HG02943 (cell line): Measurements from ENCODE around the gene NUP210.

Experiments used
- ATAC-seq: cut with Tn5 transposase; IDR thresholded peaks from one replicate; pipeline ENCODE4 v1.9.1; 2021; ENCODE audit warnings: mild to moderate bottlenecking, low read depth, moderate library complexity; ENCODE audit not compliant: unreplicated experiment

The NUP210 gene

DNA sequence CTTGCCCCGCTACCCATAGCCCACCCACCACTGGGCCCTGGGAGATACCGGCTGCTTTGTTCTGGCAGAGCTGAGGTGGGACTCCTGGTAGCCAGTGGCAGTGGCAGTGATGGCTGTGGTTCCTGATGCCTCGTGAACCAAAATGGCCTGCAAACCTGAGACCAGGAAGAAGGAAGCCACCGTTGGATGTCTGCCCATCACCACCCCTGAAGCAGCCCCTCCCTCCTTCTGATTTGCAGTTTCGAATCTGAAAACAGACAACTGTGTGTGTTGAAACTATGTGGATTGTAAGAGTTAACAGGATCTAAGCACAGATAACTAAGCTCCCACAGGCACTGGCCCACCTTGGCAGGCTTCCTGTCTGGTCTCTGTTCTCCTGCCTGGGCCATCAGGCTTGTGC, 66.6 kb downstream of the NUP210 start:
- no peak for ATAC-seq

DNA sequence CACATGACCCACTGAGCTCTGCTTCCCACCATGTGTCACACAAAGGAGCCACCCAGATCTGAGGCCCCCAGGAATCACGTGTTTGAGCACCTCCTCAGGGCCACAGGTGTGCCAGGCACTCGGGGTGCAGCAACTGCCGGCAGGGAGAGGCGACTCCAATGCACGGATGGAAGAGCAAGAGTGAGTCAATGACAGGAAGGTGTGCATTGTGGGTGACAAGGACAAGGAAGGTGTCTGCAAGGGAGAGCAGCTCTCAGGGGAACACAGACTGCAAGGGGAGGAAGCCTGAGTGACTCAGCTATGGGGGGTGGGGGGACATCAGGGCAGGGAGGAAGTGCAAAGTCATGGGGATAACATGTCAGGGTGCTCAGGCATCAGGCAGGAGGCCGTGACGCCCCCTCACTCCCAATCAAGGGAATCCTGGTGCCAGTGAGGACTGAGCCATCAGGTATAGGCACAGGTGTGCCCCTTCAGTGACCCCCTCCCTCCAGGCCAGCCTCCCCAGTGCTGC, 67.4 kb downstream of the NUP210 start:
- ATAC-seq: no peak

DNA sequence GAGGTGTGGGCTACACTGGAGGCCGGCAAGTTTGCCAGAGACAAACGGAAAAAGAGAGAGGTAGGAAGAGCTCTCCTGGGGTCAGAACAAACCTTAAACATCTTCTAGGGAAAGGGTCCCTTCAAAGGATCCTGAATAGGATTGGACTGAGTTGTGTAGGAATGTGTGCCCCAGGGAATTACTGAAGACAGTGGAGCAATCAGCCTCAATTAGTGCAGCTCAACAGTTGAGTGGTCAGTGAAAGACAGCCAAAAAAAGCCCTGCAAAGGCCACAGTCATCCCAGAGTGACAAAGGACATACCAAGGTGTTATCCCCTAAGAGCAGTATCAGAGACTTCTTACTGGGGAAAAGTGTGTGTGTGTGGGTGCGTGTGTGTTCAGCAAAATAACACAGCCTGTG, 70.3 kb downstream of the NUP210 start:
- ATAC-seq: no peak

DNA sequence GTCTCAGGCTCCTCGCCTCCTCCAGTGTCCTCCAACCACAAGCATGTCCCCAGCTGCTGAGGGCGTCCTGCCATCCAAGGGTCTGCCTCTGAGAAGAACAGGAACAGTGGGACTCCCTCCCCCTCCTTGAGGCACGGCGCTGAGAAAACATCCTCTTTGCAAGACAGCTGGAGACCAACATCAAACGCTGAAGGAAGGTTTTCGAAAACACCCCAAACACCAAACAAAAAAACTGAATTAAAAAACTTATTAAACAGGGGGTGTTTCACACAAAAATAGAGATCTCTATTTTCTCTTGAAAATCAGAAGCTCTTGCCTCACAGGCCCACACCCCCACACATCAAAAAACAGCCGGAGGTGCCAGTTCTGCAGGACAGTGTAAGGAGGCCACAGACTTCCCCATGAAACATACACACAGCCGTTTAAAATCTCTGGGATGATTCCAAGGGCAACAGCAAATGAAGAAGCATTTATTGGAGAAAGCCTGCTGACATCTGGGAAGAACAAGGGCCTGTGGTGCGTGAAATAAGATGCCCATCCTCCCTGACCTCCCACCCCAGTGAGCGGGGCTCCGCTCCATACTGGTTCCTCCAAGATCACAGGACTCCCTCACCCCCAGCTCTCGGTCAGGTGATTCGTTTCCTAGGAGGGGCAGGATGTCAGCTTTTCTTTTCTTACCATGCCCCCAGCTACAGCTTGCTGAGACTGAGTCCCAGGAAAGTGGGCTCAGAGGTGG, 71.3 kb downstream of the NUP210 start:
- no peak for ATAC-seq

DNA sequence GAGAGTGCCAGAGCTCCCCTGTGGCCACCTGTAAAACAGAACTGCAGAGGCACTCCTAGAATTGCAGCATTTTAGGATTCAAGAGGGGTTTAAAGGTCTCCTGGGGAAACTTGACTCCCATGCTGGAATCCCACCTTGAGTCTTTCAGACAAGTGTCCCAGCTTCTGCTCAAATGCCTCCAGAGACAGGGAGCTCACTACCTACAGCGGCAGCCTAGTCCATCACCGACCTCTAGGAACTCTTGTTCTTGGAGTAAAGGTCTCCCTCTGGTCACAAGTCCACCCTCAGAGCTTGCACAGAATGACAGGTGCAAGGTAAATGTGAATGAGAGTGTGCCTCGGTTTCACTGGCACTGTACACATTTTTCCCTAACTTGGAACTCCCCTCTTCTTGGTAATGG, 72.0 kb downstream of the NUP210 start:
- no peak for ATAC-seq

DNA sequence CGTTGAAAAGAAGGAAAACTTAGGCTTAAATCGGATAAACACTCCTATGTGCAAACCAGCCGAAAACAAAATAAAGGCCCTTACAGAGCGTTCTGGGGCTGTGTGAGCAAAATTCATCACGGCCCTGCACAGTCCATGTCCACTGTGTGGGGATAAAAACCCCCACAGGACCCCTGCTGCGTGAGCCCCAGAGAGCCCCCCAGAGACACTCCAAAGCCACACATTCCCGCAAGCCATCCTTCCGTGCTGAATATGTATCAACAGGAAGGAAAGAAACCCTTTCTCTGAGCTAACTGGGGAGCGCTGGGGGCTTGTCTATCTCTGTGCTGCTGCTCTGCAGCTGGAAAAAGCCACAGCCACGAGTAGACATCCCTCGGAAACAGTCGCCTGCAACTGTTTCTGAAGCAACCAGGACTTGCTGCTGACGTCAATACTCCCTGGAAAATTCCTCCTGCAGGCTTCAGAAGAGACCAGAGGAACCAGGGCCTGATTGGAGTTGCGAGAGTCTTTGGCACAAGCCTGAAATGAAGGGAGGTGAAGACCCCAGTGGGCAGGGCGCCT, 72.7 kb downstream of the NUP210 start:
- ATAC-seq: no peak

DNA sequence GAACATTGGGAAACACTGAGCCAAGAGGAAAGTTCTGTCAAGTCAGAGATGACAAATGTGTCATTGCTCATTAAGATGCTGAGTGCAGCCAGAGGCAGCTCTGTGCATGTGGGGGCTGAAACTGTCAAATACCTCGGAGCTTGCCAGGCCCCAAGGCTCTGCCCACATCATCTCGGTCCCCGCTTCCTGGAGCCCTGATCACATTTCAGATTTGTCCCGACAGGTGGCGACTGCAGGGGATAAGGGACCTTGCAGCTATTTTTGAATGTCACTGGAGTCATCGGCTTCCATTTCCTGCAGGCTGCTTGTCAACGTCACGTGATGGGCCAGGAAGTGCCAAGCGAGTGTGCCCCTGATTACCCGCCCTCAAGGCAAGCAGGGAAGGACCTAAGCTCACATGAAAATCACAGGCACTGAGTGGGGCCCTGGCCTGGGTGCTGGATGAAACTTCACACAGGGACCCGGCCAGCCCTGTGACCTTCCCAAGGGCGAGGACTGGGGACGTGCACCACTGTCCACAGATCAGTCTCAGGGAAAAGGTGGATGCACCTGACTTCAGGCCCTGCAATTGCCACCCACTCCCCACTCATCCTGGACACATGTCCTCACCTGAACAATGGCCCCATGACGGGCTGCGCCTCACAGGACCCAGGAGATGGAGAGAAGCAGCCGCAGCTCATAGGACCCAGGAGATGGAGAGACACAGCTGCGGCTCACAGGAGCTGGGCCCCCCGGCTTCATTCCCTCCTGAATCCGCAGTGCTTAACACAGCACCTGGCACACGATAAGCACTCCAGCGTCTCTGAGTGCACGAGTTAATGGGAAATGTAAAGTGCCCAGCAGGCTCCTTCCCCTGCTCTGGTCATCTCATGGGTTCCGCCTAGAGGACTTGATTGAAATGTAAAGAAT, 73.4 kb downstream of the NUP210 start:
- ATAC-seq: no peak

DNA sequence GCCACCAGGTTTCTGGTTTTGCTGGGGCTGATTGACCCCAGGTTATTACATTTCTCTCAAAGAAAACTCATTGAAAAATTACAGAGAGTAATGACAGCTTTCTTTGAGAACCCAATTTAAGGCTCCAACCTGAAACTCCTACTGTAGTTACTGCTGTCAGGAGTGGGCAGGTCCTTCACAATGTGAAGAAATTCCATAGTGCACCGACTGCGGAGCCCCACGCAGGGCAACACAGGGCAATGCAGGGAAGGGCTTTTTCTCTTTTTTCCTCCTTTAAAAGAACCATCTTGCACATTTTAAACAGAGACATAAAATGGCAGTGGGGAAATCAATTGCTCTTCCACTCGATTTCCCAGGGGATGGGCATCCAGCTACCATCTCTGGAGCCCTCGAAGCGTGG, 74.3 kb downstream of the NUP210 start:
- ATAC-seq: no peak

DNA sequence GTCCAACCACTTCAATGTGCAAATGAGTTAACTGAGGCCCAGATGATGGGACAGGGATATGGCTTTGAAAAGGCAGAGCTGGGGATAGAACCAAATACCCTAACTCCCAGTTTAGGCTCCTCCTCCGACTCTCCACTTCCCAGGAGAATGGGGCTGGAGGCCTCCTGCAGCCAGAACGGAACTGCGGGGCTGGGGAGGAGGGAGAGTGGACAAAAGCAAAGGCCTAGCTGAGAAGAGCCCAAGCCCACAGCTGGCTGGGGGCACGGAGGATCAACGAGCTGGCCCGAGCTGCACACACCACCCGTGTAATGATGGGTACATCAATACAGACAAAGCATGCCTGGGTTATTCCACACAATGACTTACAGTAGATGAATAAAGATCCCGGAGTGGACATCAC, 74.8 kb downstream of the NUP210 start:
- no peak for ATAC-seq

DNA sequence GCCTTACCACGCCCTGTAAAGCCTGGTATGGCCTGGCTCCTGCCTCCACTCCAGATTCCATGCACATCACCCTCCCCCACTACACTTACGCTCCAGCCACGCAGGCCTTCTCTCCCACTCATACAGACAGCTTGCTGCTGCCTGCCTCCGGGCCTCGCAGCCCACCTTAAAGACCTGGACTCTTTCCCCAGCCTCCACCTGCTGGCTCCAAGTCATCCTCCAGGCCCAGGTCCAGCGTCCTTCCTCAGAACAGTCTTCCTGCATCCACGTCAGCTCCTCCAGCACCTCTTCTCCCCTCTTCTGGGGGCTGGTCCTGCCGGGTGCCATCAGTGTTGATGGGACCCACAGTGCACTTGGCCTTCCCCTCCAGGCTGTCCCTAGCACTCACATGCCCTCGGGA, 75.5 kb downstream of the NUP210 start:
- no peak for ATAC-seq

DNA sequence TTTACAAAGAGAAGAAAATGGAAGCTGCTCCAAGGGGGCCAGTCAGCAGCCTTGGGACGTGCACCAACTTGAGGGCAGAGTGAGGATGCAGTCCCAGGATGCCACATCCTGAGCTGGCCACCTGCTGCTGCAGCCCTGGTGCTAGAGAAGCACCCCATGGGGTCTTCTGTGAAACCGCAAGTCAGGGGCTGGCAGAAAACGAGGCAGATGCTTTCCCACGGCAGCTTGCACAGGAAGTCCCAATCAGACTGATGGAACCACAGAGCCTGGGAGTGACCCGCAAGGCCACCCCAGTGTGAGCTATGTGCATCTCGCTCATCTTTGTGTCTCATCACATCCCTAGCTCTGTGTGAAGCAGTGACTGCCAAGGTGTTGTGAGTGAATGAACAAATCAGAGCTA, 76.5 kb downstream of the NUP210 start:
- ATAC-seq: no peak

DNA sequence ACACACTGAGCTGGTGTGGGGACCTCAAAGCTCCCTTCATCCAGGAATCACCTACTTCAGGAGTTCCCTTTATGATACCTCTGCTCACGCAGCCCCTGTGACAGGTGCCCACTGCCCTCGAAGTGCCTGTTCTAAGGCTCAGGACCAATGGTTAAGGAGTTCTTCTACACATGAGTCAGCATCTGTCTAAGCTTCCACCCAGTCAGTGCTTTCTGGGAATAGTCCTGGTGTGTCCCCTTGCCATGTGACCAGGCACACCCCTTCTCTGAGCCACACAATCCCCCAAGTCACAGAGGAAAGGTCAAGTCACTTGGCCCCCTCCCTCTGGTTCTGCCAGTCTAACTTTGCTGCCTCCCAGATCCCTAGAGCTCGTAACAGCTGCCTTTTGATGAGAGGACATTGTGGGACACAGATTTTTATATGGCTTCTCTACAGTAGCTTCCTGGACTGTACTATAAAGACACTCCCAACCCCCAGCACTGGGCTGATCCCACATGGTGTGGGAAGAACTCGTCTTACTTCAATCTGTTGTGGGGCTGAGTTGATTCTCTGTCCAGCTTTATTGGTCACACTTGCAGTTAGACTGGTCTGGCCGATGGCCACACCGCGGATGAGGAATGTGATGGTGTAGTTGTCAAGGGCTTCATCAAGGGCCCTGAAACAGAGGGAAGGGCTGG, 78.8 kb downstream of the NUP210 start:
- ATAC-seq: no peak

DNA sequence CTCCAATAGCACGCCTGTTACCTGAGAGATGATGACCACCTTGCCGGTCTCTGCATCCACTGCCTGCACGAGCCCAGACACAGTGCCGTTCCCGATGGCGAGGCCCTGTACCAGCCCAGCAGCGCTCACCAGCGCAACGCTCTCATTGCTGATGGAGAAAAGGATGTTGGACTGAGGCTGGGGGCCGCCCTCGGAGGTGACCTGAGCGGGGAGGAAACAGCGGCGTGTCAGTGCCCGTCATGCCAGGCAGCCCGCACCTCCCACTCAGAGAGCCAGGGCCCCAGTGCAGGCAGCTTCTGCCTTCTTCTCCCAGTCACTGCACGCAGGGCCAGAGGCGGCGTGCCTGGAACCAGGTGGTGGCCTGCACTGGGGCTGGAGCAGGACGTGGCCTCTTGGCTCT, 80.3 kb downstream of the NUP210 start:
- no peak for ATAC-seq

DNA sequence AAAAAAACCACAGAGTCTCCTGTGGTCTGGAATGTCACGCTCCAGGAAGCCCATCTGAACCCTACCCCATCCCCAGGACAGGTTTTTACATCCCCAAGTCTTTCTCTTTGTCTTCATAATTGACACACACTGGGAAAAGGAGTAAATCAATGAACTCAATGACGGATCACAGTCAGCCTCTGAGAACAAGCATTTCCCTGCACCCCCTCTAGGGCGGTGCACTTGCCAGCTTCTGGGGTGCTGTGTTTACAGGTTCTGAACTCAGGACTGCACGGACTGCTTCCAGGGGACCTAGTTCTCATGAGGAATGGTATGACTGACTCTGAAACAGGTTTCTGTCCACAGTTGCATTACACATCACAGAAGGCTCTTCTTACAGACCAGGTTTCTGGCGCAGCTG, 81.1 kb downstream of the NUP210 start:
- no peak for ATAC-seq

DNA sequence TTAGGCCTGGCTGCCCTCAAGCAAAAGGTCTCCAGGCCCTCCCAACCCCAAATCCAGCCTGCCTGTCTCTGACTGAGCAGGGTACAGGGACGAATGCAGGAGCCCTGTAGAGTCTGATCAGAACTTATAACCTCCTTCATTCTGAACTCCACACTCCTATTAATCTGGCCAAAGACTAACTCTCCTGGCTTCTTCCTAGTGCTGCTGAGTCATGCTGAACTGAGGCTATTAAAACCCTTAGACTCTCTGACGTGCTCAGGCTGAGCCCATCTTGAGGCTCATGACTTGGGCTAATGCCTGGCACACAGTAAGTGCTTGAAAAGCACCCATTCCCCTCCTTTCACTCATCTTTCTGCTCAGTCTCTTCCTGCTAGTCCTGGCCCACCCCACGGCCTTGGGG, 81.9 kb downstream of the NUP210 start:
- no peak for ATAC-seq

DNA sequence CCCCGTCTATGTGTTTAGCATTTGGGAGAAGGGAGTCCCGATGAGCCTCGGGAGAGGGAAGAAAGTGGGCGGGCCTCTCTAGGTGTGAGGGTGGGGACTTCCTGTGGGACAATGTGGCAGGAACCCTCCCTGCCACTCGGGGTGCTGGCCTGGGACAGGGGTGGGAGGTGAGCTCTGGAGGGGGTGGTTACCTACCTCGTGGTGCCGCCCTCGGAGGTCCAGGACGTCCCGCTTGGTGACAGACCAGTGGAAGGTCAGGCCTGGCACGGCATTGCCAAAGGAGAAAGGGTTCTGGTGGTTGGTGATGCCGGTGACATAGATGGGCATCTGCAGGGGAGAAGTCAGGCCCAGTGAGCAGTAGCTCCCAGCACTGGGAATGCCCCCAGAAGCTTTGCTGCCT, 83.5 kb downstream of the NUP210 start:
- no peak for ATAC-seq

DNA sequence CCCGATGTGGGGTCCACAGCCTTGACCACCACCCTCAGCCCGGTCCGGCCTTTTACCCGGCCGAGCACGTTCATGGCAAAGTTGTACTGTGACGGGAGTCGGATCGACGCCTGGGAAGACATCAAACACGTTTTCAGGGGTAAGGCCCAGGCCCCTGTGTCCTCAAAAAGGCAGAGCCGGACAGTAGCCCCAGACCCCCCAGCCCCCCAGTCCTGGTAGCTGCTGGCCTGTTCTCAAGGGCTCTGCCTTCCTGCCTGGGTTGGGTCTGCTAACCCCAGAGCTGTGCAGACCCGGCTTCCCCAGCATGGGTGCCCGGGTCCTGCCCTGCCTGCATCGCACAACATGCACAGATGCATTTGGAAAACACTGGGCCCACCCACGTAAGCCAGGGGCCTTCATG, 84.6 kb downstream of the NUP210 start:
- ATAC-seq: no peak

DNA sequence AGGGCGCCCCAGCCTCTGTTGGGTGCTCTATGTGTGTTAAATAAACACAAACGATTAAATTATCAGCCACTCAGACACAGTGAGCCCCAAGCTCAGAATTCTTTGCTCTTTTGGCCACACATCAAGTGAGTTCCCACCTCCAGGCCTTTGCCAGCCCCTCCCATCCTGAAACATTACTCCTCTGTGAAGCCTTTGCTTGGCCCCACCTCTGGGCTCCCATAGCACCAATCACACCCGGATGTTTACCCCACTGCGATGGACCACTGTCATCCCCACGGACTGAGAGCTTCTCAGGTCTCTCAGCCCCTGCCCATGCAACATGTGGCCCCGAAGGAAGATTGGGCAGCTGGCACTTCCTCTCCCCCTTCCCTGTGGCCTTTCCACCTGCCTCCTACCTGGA, 85.1 kb downstream of the NUP210 start:
- ATAC-seq: no peak

DNA sequence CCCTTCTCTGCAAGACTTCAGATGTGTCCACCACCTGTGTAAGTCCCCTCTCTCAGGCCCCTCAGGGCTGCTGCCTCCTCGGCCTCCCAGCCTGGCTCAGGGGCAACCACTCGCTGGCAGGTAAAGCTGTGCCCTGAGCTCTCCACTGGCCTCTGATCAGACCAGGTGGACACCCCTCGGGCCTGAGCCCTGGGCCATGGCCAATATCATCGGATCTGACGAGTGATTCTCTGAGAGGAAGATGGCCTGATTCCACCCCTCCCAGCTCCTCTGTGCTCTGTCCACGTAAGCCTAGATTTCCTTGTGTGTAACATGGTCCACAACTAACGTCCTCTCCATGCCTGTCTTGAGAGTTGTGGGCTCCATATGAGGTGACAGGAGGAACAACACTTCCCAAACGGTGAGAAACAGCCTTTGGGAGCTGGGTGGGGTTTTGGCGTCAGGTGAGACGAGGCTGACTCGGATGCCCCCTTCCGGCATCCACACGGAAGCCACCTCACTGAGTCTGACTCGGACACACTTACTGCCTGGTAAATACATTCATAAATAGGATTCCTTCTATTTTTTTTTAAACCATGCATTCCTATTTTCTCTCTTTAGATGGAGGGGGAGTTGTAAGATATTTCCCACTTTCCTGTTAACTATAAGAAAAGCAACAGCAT, 86.8 kb downstream of the NUP210 start:
- no peak for ATAC-seq

DNA sequence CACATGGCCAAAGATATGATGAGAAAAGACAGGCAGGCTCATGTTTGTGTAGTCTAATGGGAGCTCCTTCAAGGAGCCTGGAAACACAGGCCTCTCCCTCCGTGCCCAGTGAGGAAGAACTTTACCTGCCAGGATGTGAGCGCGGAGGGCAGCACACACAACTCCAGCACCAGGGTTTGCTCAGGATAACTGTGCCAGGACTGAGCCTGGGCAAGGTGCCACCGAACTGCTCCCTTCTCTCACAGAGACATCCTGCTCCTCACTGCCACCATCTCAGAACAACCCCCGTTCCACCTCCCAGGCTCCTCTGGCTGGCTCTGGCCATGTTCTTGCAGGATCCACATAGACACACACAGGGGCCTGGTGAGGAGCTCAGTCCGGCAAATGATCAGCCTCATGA, 87.4 kb downstream of the NUP210 start:
- ATAC-seq: peak; percentile 4
